Epithelial cell of esophagus (primary cell): ENCODE measurements around the gene CXorf58.
"Not testable (repeated sequence)": the region's sequence is repeated elsewhere in the genome, so short reads cannot be mapped to it uniquely, and the experiment has no call there.

Source experiments
- DNase-seq: peaks from one replicate; pipeline ENCODE4 v3.0.0; 2010; ENCODE audit warnings: low read depth
- H3K4me3 ChIP-seq: 2 replicates; pipeline ENCODE4 v1.5.1; 2011; ENCODE audit warnings: mild to moderate bottlenecking, low read length, control low read depth
- CTCF ChIP-seq: IDR thresholded peaks from 2 replicates; pipeline ENCODE4 v1.5.1; 2011; ENCODE audit warnings: low read depth, mild to moderate bottlenecking, low read length, control low read depth, inconsistent platforms; ENCODE audit not compliant: insufficient read depth; ENCODE audit errors: missing control alignments

The CXorf58 gene

GRCh38 chrX:23907498-23908218 is at the start of gene CXorf58, which contains the start of gene APOO:
CXorf58 (plus strand) TSS chrX:23908006; CDS start chrX:23910303, 2,297 bp downstream.
APOO (minus strand) TSS chrX:23907938; CDS start chrX:23907702, 236 bp downstream.
- peak; percentile 73 for TF ChIP-seq CTCF
- DNase-seq, result peak; percentile 91
- H3K4me3 ChIP-seq, result peak within 1 kb of the TSS; percentile 64

- DNase-seq, result not testable (repeated sequence)
These were observed 48.6 kb upstream of the CXorf58 start for GRCh38 chrX:23859238-23859637.

GRCh38 chrX:23861215-23861896 is 46.5 kb upstream of the CXorf58 start:
- no peak for TF ChIP-seq CTCF
- no peak for DNase-seq
- H3K4me3 ChIP-seq, result no peak overlapping the region

More at GRCh38 chrX:23859238-23859637, 48.6 kb upstream of the CXorf58 start:
- not testable (repeated sequence) for H3K4me3 ChIP-seq

GRCh38 chrX:23861952-23862351 is 45.9 kb upstream of the CXorf58 start:
- not testable (repeated sequence) for DNase-seq, H3K4me3 ChIP-seq

- no peak for DNase-seq
- H3K4me3 ChIP-seq, result no peak overlapping the region
- TF ChIP-seq CTCF, result no peak
These were observed 43.0 kb upstream of the CXorf58 start for GRCh38 chrX:23864742-23865326.

GRCh38 chrX:23870041-23870440 is 37.8 kb upstream of the CXorf58 start:
- no peak overlapping the region for H3K4me3 ChIP-seq
- TF ChIP-seq CTCF, result no peak
- DNase-seq, result no peak

GRCh38 chrX:23871905-23872546 is 35.8 kb upstream of the CXorf58 start:
- no peak for DNase-seq
- H3K4me3 ChIP-seq, result no peak overlapping the region
- no peak for TF ChIP-seq CTCF
